ENCODE results near the gene FCRL1.

FCRL1 gene

DNA sequence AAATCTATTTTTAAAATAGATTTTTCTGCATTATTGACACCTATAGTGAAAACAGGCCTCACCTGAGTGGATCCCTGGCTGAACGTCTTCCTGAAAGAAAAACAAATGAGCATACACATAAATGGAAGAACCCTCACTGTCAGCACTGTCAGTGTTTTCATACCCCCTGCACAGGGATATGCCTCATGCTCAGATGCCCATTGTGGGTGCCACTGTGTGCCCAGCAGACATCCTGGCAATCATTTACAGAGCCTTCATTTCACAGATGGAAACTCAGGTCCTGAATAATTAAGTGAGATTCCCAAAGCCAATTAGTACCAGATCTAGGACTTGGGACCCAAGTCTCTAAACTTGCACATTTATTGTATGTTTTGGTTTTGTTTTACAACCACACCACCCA lies 19.9 kb downstream of the FCRL1 start:
- no peak for DNase-seq (ENCODE audit: low spot score)

DNA sequence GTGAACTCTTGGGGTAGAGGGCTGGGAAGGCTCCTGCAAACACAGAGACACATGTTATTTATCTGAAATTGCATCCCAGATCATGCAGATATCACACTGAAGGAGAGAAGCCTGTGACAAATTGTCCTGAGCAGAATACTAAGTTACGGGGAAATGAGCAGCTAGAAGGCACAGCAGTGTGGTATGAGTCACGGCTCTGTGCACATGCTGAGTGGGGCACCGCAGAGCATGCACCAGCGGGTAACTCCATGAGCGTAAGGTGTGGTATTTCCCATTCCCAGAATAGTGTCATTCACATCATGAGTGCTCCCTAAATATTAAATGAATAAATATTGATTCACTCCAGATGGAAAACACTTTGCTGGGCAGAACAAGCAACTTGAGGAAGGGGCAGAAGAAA lies 21.7 kb downstream of the FCRL1 start:
- DNase-seq (ENCODE audit: low spot score): no peak

DNA sequence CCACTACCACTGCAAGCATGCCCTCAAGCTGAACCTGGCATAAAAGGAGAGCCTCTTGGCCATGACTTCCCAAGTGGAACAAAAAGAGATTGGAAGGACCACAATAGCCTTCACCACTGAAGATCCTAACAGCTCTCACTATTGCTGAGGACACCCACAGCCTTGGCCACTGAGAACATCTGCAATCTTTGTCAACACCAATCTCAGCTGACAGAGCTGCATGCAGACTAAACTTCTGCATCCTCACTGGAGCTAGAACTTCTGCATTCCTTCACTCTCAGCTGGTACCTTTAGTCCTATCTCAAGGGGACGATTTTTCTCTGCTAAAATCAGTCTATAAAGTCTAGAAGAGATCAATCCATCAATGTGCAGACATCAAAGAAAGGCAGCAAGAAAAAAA lies 34.7 kb downstream of the FCRL1 start:
- no peak for DNase-seq (ENCODE audit: low spot score)

DNA sequence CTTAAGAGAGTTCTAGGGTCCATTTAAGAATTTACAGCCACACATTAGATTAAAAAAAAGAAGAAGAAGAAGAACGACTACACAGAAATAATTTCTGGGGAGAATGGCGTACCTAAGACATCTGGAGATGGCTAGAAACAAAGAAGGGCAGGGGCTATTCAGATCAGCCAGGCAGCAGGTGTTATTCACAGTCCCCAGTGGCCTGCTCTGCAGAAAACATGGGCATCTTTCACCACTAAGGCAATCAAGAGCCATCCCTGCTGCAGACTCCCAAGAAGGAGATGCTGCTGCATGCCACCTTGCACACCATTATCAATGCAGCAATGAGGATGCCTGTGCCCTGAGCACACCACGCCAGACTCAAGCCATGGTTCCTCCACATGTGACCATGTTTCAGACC lies 35.1 kb downstream of the FCRL1 start:
- no peak for DNase-seq (ENCODE audit: low spot score)

DNA sequence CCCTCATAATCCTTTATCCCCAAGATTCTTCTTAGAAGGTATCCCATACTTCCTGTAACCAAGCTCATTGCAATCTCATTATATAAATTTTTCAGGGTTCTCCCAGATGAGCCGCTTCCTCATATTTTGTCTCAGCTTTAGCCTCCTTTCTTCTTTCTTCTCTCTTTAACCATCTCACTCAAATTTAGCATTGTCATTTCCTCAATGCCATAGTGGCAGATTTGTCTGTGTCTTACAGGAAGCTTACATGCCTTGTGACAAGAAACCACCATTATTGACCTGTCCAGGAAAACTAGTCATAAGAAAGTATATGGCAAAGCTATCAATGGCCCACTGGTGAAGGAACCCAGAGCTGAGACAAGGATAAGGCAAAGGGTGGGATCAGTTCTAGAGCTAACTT lies 37.0 kb downstream of the FCRL1 start:
- no peak for DNase-seq (ENCODE audit: low spot score)

DNA sequence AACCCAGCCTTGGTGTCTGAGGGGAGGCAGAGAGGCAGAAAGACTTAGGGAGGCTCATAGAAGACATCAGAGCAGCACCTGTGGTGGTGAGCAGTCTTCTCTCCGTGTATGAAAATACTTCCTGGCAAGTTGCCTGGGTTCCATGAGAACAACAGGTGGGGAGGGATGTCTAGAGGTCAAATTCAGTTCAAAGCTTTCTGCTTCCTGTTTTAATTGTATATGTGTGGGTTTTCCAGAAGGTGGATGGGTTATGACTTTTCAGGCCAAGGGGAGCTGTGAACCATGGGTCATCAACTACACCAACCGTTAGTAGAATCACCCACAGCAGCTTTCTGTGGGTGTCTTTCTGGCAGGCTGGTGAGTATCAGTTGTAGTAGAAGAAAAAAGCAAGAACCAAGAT lies 38.9 kb downstream of the FCRL1 start:
- DNase-seq (ENCODE audit: low spot score): no peak

DNA sequence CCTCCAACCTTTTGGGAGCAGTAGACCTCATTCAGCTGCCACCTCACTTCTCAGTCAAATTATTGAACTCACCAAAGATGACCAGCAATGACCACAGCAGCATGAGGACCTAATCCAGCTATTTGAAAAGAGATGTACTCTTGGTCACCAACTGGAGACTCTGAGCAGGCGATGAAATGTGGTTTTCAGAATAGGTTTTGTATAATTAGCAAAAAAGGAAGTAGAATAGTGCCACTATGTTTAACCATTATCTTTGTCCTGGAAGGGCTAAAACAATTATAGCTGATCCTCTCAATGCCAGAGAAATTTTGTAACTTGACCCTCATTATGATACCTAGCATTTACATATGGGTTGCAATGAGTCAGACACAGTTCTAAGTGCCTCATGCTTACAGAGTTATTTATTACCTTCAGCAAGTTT lies 42.9 kb downstream of the FCRL1 start, which contains the start of gene FCRL2:
TSS of gene FCRL2 (minus strand) at position 162 of the 421 bp plus-strand sequence. CDS start at position 103, 59 bp downstream.
- no peak for DNase-seq (ENCODE audit: low spot score)

DNA sequence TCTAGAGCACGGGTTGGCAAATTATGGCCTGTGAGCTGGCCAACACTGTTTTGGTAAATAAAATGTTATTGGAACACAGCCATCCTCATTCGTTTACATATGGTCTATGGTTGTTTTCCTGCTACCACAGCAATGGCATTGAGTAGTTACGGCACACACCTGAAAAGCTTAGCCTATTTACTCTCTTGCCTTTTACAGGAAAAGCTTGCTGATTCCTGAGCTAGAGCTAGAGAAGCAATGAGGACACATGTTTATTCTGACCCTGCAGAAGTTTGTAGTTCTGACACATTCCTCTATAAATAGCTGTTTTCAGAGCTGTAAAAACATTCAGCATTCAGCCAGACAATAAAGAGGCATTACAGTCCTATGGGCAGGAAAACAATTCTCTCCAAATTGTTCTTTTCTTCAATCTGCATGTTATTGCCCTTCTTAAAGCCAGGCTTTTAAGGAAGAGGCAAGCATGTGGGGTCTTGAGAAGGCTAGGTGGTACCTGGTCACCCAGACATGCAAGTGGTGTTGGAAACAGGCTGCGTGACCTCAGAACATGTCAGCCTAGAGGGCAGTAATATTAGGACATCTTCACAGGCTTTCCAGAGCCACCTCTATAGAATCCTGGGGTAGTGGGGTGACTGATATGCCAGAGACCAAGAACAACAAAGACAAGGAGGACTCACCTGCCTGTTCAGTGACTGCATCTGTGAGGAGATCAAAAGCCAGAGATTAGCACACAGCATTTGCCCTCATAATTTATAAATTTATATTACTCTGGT lies 44.6 kb downstream of the FCRL1 start:
- DNase-seq (ENCODE audit: low spot score): no peak

DNA sequence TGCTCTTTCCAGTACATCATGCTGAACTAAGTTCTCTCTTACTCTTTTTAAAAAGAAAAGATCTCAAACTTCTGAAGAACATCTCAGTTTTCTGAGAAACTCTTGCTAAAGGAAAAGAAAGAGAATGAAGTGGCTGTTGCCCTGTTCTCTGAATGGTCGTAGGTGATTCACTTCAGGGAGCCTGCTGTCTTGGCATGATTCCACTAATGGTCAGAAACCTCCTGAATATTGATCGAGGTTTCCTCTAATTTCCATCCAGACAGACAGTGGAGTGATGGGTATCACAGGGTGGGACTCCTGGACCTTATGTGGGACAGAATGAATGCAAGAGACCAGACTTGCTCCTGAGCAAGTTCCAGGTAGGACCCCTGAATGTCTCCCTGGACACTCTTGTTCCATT lies 45.5 kb downstream of the FCRL1 start:
- no peak for DNase-seq (ENCODE audit: low spot score)

DNA sequence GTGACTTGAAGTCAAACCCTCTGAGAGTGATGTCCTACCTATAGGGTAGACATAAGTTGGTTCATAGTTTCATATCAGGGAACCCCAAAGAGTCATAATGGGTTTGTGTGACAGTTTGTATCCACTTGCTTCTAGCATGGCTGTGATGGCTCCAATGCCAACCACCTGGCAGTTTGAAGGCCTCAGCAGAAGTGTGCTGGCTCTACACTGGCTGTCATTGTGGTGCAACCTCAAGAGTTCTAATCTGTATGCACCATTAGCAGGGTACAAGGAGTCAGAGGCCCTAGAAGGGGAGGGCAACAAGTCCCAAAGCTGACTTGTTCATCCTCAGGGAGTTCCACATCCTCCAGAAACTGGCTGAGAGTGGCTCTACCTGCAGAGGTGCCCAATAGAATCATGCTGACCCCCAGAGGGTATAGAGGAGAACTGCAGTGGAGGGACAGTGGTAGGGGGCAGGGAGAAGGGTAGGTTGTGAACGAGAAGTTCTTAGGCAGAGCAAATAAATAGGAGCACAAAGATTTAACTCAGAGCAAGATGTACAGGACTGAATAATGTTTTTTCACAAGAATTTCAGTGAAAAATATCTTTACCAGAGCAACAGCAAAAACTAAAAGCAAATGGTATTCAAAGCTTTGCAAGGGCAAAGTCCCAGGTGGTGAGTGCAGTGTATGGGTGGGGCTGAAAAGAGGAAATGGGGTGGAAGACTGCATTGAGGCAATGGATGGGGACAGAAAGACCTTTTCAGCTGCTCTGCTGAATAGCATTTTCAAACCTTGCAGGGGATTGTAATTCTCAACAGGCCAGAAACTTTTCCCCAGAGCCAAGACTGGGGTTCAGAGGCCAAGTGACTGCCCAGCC lies 46.2 kb downstream of the FCRL1 start:
- no peak for DNase-seq (ENCODE audit: low spot score)

DNA sequence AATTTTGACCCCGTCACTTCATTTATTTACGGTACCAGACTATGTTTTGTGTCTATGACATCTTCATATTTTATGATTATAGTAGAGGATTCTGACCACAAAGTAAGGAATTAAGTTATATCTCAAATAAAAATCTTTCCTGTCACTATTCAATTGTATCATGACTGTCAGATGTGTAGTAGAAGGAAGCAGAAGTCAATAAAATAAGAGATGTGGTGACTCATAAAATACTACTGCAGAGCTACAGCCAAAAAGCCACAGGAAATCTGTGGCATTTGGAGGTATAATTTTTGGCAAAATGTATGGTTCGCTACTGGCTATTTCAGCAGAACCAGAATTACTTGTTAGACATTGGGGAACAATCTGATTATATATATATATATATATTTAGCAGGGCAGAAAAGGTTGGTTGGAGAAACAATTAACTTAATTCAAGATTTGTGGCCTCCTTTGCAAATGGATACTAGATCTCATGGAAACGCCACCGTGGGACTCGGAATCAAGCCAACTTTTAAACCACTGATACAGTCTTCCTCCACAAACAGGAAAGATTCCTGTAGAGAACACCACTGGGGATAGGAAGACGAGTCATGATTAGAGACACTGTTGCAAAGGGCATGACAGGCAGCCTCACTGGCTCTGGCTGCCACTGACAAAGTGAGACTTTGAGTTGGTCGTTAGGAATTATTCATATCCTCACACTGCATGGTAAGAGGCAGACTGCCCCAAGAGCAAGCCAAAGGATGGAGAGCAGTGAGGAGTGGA lies 48.1 kb downstream of the FCRL1 start:
- no peak for DNase-seq (ENCODE audit: low spot score)

DNA sequence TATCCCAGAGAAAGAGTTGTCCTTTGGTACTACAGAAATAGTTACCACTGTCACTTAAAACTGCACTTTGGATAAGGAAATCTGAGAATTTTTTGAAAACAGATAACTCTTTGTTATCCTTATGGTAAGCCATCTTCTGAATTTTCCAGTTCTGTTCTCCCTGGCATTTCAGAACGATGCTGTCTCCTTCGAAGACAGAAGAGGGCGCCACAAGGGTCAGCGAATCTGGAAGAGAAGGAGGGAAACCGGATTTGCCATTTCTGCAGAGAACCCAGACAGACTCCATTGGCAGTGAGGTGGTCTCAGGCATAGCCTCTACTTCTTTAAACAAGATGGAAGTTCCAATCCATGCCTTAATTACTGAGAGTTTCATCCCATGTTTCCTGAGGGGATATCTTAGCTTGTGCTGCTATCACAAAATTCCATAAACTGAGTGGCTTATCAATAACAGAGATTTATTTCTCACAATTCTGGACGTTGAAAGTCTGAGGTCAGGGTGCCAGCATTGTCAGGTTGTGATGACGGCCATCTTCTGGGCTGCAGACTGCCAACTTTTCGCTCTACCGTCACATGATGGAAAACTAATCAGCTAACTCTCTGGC lies 49.4 kb downstream of the FCRL1 start:
- no peak for DNase-seq (ENCODE audit: low spot score)

DNA sequence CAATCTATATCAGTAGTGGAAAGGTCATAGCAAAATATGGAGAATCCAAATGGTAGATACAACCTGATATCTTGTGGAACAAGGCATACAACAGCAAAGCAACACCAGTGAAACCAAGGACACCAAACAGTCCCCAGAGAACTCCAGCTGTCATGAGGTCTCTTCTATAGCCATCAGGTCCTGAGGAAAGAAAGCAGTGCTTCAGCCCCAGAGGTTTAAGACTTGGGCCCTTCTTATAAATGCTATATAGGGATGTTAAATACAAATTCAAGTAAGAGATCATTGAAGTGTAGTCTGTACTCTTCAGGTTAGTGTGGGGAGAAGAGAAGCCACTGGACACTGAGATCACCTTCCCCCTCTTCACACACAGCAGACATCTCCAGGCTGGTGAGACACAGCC lies 53.1 kb downstream of the FCRL1 start:
- DNase-seq (ENCODE audit: low spot score): no peak

DNA sequence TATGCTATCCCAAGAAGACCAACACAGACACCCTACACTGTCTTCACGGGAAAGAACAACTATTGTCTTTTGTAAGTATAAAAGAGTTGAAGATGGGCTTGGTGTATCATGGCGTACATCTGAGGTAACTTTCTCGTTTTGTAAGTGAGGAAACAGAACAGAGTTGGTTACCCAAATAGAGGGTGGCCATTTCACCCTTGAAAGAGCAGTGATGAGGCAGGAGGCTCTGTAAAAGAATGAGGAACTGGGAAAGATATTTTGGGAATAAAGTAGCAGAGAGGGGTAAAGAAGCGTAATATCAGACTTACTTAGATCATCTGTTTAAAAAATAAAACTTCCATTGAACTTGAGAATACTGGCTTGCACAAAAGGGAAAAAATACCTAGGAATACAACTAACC lies 61.9 kb downstream of the FCRL1 start:
- no peak for DNase-seq (ENCODE audit: low spot score)

DNA sequence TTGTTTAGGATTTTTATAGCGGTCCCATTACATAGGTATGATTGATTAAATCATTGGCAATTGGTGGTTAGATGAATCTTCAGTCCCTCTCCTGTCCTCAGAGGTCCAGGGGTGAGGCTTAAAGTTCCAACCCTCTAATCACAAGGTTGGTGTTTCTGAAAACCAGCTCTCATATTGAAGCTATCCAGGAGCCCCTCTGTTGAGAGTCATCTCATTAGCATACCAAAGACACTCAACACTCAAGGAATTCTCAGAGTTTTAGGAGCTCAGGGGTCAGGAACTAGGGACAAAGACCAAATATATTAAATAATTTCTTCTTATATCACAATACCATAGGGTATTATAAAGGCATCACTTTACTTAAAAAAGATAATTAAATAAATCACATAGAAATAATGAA lies 66.3 kb downstream of the FCRL1 start:
- DNase-seq (ENCODE audit: low spot score): no peak

DNA sequence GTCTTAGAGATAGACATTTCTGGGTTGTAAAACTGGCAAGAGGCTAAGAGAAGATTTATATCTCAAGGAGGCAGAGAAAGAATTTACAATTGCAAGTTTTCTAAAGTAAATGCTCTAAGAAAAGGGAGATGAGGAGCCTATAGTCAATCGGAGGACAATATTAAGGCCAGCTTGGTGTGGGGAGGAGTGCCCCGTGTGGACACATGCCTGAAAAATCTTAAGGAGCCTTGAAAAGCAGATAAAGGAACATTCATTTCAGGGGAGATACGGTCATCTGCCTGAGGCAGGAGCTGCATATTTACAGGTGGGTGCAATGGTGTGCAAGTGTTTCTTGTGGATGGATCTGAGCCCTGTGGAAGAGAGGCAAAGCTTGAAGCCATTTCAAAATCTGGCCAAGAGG lies 68.6 kb downstream of the FCRL1 start:
- no peak for DNase-seq (ENCODE audit: low spot score)

DNA sequence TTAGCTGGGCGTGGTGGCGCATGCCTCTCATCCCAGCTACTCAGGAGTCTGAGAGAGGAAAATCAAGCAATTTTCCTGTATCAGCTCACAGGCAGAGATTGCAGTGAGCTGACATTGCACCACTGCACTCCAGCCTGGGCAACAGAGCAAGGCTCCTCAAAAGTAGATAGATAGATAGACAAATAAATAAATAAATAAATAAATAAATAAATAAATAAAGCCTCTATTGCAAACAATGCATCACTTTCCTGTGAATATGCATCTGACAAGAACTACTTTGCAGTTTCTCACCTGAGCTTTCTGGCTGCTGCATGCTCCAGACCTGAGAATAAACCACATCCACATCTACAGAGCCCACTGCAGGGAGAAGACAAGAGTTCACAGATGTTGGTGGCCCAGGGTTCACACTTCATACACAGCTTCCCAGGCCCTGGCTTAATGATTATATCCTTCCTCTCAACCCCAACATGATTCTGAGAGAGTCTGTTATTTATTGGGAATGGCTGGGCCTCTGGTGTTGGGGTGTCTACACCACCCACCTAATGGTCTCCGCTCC lies 71.6 kb downstream of the FCRL1 start:
- DNase-seq (ENCODE audit: low spot score): no peak
